Measurements from ENCODE around the gene CFAP251. TPM values are rescaled to one million over a fixed set of nuclear protein-coding genes. Genes with fewer than 3 reads are reported as not detected.

Gene CFAP251
- total and polyA plus RNA-seq, 2 of the 13 experiments (the other 11 are each of a cell fraction or from before 2014, with no cell fraction given): 0.30 to 0.42 TPM

DNA sequence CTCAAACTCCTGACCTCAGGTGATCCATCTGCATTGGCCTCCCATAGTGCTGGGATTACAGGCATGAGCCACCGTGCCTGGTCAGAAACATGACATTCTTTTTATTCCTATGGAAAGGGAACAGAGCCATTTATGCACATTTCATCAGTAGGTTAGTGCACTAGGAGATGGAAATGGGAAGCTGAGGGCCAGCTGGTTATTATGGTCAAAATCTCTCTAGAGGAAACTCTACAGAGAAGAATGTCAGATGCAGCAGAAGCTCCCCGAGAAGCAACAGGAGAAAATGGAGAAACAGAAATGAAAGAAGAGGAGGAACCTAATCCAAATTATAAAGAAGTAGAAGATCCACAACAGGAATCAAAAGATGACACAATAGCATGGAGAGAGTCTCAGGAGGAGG, 2.7 kb downstream of the CFAP251 start:
- TF ChIP-seq FOSL1 (CRISPR knock-in tag; IDR thresholded peaks at IDR 0.05; ENCODE audit: borderline replicate concordance) (no peak), SMARCC2 (IDR thresholded peaks at IDR 0.05) (no peak), TEAD3 (CRISPR knock-in tag; optimal IDR thresholded peaks at IDR 0.05; ENCODE audit: borderline replicate concordance) (no peak), ZNF660 (CRISPR knock-in tag; IDR thresholded peaks at IDR 0.05; ENCODE audit: borderline replicate concordance, low read depth) (no peak), IKZF4 (CRISPR knock-in tag; IDR thresholded peaks at IDR 0.05; ENCODE audit: borderline replicate concordance, low read depth, not compliant biosample characterization) (no peak), NFATC3 (CRISPR knock-in tag; IDR thresholded peaks at IDR 0.05) (no peak), RXRA (CRISPR knock-in tag; IDR thresholded peaks at IDR 0.05) (no peak), ZNF766 (CRISPR knock-in tag; IDR thresholded peaks at IDR 0.05; ENCODE audit: borderline replicate concordance) (no peak), ZNF614 (CRISPR knock-in tag; IDR thresholded peaks at IDR 0.05; ENCODE audit: borderline replicate concordance) (no peak)
- TF ChIP-seq, protein P1, sequence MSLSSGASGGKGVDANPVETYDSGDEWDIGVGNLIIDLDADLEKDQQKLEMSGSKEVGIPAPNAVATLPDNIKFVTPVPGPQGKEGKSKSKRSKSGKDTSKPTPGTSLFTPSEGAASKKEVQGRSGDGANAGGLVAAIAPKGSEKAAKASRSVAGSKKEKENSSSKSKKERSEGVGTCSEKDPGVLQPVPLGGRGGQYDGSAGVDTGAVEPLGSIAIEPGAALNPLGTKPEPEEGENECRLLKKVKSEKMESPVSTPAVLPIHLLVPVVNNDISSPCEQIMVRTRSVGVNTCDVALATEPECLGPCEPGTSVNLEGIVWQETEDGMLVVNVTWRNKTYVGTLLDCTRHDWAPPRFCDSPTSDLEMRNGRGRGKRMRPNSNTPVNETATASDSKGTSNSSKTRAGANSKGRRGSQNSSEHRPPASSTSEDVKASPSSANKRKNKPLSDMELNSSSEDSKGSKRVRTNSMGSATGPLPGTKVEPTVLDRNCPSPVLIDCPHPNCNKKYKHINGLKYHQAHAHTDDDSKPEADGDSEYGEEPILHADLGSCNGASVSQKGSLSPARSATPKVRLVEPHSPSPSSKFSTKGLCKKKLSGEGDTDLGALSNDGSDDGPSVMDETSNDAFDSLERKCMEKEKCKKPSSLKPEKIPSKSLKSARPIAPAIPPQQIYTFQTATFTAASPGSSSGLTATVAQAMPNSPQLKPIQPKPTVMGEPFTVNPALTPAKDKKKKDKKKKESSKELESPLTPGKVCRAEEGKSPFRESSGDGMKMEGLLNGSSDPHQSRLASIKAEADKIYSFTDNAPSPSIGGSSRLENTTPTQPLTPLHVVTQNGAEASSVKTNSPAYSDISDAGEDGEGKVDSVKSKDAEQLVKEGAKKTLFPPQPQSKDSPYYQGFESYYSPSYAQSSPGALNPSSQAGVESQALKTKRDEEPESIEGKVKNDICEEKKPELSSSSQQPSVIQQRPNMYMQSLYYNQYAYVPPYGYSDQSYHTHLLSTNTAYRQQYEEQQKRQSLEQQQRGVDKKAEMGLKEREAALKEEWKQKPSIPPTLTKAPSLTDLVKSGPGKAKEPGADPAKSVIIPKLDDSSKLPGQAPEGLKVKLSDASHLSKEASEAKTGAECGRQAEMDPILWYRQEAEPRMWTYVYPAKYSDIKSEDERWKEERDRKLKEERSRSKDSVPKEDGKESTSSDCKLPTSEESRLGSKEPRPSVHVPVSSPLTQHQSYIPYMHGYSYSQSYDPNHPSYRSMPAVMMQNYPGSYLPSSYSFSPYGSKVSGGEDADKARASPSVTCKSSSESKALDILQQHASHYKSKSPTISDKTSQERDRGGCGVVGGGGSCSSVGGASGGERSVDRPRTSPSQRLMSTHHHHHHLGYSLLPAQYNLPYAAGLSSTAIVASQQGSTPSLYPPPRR (CRISPR knock-in tag; IDR thresholded peaks at IDR 0.05; ENCODE audit: borderline replicate concordance): no peak
- Histone ChIP-seq H3K4me3 (replicated peaks in 1 of 3; ENCODE audit: insufficient read depth in 1 of 3, low read depth in 2 of 3, low read length in 3 of 3) (no peak overlapping the region), H3K36me3 (replicated peaks in 1 of 2; ENCODE audit: control insufficient read depth in 1 of 2, insufficient read depth in 2 of 2, low read length in 2 of 2) (peaks cover 6 to 13% of the 10 kb centered on the region in 2 experiments), H3K9ac (ENCODE audit: insufficient read depth, low read depth, low read length) (no peak overlapping the region), H3K9me3 (ENCODE audit: low read length) (no peaks in the 10 kb centered on the region), H3K27me3 (ENCODE audit: control insufficient read depth in 1 of 2, insufficient read depth in 2 of 2, low read length in 2 of 2) (no peaks in the 10 kb centered on the region), H4K20me1 (ENCODE audit: insufficient read depth, low read length) (no peaks in the 10 kb centered on the region), H3K4me1 (ENCODE audit: insufficient read depth, low read length) (peaks cover 20% of the 10 kb centered on the region), H3K4me2 (ENCODE audit: low read depth, low read length) (no peak overlapping the region), H2AFZ (ENCODE audit: low read length) (no peak overlapping the region), H3K79me2 (ENCODE audit: insufficient read depth, low read length) (no peaks in the 10 kb centered on the region), H3K27ac (ENCODE audit: extremely low read length, insufficient read depth, low read length) (no peak overlapping the region)
- ATAC-seq: no peak
- ChIA-PET CTCF (ENCODE audit: low intra/inter-chr PET ratio, low total read pairs) (no interaction called here), POLR2A (no interaction called here)
- in situ Hi-C loops (cut with HindIII; ENCODE audit: extremely low pct_ligation_motif_present, low pct_unique_long_range_greater_than_20kb) (no loop called here), intact Hi-C loops (cut with micrococcal nuclease; ENCODE audit: unreplicated experiment) (no loop called here)
- DNase-seq (ENCODE audit: low spot score): no peak
- no peak for FAIRE-seq
- 92% methylated on average over 2 of the region's 2 CpGs for WGBS (ENCODE audit: low lambda C conversion rate)
- BruUV-seq (replicated peaks): no TSS peak
